ENCODE results near the gene CAND2.
"Not testable (repeated sequence)": the region's sequence is repeated elsewhere in the genome, so short reads cannot be mapped to it uniquely, and the experiment has no call there.

CAND2 gene

GRCh38 chr3:12774619-12775018 lies 21.9 kb upstream of the CAND2 start:
- no peak overlapping the region for H3K4me3 ChIP-seq (ENCODE audit: low read depth, low read length)
- no peak for TF ChIP-seq CTCF (IDR thresholded peaks at IDR 0.05; ENCODE audit: insufficient read depth, low read depth, low read length, missing control alignments)
- no peak for DNase-seq (ENCODE audit: low read depth)

- no peak for TF ChIP-seq CTCF (IDR thresholded peaks at IDR 0.05; ENCODE audit: insufficient read depth, low read depth, low read length, missing control alignments)
- no peak overlapping the region for H3K4me3 ChIP-seq (ENCODE audit: low read depth, low read length)
- no peak for DNase-seq (ENCODE audit: low read depth)
Measured at GRCh38 chr3:12775226-12775625, 21.3 kb upstream of the CAND2 start.

GRCh38 chr3:12775970-12776369 lies 20.5 kb upstream of the CAND2 start:
- DNase-seq (ENCODE audit: low read depth); H3K4me3 ChIP-seq (ENCODE audit: low read depth, low read length): not testable (repeated sequence)

GRCh38 chr3:12777171-12777570 lies 19.3 kb upstream of the CAND2 start:
- DNase-seq (ENCODE audit: low read depth) = no peak
- TF ChIP-seq CTCF (IDR thresholded peaks at IDR 0.05; ENCODE audit: insufficient read depth, low read depth, low read length, missing control alignments) = no peak
- H3K4me3 ChIP-seq (ENCODE audit: low read depth, low read length) = no peak overlapping the region

GRCh38 chr3:12780751-12781150 lies 15.7 kb upstream of the CAND2 start:
- no peak overlapping the region for H3K4me3 ChIP-seq (ENCODE audit: low read depth, low read length)
- TF ChIP-seq CTCF (IDR thresholded peaks at IDR 0.05; ENCODE audit: insufficient read depth, low read depth, low read length, missing control alignments) = no peak
- no peak for DNase-seq (ENCODE audit: low read depth)

GRCh38 chr3:12782172-12782815 lies 14.2 kb upstream of the CAND2 start:
- DNase-seq (ENCODE audit: low read depth) = no peak
- TF ChIP-seq CTCF (IDR thresholded peaks at IDR 0.05; ENCODE audit: insufficient read depth, low read depth, low read length, missing control alignments) = no peak
- H3K4me3 ChIP-seq (ENCODE audit: low read depth, low read length) = no peak overlapping the region

GRCh38 chr3:12785096-12785495 lies 11.4 kb upstream of the CAND2 start:
- no peak overlapping the region for H3K4me3 ChIP-seq (ENCODE audit: low read depth, low read length)
- no peak for DNase-seq (ENCODE audit: low read depth)
- TF ChIP-seq CTCF (IDR thresholded peaks at IDR 0.05; ENCODE audit: insufficient read depth, low read depth, low read length, missing control alignments) = no peak
